ENCODE measurements around the gene KIF16B. TPM values are rescaled to one million over a fixed set of nuclear protein-coding genes. Genes with fewer than 3 reads are reported as not detected.
"Not testable (repeated sequence)": the region's sequence is repeated elsewhere in the genome, so short reads cannot be mapped to it uniquely, and the experiment has no call there.

The KIF16B gene
- polyA plus RNA-seq, 5 donors = 9.8 to 12.6 (median 10.9) TPM

DNA sequence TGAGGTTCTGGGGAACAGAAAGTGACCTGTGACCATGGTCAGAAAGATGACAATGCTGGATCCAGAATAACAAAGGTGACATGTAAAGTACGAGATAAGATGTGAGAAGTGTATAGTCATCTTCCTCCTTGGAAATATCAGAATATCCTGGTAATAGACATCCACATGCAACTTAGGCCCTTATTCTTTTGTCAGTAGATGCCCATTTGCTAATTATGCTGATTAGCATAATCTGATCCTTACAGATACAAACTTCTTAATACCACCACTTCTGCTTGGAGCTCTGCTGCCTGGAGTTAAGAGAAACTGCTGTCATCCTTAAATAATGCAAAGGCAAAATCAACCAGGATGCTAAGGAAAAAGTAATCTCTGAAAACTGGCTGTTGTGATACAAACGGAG is 91.3 kb downstream of the KIF16B start:
- no peak for DNase-seq

DNA sequence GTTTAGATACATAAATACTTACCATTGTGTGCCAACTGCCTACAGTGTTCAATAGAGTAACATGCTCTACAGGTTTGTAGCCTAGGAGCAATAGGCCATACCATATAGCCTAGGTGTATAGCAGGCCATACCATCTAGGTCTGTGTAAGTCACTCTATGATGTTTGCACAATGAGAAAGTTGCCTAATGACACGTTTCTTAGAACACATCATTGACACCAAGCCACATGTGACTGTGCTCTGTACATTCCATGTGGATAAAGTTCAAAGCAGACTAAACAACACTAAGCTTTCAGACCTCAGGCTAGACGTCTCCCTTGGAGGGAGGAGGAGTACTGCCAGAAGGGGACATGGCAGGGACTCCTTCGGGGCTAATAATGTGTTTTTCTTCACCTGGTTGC is 93.6 kb downstream of the KIF16B start:
- no peak for DNase-seq

DNA sequence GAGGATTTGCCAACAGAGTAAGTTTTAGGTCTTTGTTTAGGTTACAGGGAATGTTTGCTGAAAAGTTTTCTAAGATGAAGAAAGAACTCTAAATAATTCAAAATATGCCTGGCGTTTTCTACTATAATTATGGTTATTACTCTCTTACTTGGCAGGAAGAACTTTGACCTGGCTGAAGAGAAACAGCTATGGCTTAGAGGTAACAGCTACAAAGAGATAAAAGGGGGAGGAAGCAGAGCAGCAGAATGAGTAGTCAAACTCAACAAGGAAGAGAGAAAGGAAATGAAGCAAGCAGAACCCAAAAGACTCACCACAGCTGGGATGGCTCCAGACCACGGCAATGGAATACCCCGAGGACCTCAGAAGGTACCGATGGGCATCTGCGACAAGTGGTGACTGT is 95.6 kb downstream of the KIF16B start:
- no peak for DNase-seq

DNA sequence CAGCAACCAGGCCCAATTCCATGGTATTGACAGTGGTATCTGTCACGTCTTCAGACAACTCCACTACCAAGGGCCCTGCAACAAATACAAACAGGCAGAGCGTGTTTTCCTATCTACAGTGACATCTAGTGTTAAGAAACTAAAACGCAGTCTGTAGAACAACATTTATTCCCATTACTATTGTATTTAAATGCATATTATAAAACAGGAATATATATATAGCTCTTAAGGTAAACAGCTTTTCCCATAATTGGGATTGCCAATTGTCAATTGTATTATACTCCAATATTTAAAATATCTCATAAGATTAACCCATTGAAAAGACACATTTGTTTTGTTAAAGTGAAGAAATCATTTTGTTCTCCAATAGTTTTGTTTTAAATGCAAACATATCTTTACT is 97.2 kb downstream of the KIF16B start:
- DNase-seq = peak in 1 of 2 donors; percentile 53

DNA sequence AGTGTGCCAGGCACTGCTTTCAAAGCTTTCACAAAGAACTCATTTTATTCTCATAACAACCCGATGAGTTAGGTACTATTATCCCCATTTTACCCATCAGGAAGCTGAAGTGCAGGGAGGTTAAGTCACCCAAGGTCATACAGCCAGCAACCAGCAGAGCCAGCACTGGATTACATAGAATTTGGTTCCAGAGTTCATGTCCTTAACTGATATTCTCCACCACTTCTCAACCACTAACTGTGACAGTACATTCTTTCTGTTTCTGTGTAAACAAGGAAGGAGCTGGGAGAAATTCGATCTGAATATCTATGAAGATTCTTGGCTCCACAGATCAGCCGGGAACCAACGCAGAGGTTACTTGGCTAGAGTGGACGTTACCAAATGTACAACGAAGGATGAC is 98.0 kb downstream of the KIF16B start:
- no peak for DNase-seq

DNA sequence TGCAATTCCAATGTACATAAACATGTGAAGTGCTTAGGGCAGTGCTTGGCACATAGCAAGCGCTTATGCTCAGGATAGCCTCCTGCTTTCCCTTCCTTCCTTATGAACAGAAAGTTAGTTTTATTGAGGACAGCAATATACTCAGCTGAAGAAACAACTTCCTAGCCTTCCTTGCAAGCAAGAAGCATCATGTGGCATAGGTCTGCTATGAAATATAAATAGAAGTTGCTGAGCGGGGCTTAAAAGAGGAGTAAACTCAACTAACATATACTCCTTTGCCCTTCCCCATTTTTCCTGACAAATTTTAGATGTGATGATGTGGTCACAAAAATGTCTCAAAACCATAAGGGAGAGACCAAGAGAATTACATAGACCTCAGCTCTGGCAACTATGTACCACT is 98.9 kb downstream of the KIF16B start:
- DNase-seq = no peak

DNA sequence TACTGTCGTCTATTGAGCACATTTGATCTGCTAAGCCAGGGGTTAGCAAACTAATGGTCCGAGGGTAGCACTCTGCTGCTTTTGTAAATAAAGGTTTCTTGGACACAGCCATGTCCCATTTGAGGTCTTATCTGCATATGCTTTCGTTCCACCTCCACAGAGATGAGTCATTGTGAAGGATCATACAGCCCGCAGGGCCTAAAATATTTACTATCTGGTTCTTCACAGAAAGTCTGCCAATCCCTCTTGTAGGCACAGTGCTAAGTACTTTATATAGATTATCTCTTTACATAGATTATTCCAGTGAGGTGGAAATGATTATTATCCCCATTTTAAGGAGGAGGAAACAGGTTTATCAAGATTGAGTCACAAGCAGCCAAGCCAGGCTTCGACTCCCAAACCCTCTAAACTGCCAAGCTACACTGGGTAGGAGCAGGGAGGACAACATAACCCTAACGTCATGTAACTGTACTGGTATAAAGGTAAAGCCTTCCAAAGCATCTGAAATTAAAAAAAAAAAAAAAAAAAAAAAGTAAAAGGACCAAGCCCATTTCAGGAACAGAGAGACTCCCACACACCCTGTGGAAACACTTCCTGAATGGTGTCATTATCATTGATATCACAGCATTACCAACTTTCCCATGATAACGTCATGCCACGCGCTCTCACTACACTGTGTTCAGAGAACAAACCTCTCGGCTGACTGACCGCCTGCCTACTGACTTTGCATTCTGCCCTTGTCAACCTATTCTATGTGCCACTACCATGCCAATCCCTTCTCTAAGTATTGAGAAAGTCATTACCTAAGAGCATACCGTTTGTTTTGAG is 101.0 kb downstream of the KIF16B start:
- DNase-seq = no peak

DNA sequence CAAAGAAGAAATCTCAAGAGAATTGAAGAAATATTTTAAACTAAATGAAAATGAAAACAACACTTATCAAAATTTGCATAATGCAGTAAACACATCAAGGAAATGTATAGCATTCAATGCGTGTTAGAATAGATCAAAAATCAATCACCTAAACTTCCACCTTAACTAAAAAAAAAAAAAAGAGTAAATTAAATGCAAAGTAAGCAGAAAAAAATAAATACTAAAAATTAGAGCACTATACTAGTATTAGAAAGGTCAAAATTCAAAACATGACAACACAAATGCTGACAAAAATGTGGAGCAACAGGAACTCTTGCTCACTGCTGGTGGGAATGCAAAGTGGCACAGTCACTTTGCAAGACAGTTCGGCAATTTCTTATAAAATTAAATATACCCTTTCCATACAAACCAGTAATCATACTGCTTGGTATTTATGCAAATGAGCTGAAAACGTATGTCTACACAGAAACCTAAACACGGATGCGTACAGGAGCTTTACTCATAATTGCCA is 103.8 kb downstream of the KIF16B start:
- no peak for DNase-seq

DNA sequence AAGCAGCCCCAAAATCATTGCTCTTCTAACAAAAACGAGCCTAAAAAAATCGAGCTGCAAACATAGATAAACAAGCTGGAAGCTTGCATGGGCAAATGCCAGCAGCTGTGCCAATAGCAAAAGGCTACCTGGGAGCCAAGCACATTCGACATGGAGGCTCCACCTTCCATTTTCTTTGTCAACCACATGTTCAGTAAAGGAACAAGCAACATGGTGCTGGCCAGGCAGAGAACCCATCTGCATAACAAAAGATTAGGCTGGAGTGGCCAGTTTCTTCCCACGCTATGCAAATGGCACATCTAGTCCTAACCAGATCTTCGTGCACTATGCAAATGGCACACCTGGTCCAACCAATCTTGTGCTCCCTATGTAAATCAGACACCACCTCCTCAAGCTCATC is 110.5 kb downstream of the KIF16B start:
- DNase-seq = no peak

DNA sequence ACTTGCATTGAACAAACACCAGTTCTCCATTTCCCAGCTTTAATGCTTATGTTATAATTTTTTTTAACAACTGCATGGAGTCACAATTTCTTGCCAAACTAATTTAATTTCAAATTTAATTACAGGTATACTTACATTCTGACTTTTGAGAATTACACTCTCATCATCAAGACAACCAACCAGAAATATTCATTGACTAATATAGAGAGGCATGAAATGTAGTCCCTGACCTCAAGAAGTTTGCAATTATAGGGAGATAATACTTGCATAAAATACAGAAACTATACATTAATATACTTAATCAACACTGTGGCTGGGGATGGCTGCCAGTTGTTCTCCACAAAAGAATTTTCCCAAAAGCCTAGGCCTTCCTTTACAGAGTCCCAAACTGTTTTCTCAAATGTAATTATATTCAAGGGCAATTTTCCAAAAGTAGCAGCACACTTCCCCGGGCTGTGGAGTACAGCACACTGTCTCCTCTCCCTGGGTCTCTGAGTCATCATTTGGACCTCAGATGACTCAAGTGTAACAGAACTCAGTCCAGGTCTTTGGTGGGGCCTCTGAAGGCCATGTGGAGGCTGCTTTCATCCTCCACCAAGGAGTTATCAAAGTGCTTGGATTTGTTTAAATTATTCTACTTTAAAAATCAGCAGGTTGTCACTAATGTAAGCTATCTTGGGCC is 114.1 kb downstream of the KIF16B start:
- no peak for DNase-seq

DNA sequence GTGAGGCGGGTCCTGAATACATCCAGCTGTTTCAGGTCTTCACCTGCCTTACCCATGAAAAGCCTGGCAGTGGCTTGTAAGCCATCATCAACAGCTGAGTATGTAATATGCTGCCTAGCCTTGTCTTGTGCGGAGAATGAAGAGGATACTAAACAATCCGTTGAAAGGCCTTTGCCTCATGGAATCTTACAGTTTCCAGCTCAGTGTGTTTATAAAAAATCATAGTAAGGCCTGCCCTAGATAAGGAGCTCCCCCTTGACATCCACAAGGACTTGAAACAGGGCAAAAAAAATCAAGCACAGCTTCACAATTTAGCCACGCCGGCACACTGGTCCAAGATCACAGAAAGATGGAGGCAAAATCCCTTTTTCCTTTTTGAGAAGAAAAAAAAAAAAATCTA is 115.7 kb downstream of the KIF16B start:
- DNase-seq = no peak

DNA sequence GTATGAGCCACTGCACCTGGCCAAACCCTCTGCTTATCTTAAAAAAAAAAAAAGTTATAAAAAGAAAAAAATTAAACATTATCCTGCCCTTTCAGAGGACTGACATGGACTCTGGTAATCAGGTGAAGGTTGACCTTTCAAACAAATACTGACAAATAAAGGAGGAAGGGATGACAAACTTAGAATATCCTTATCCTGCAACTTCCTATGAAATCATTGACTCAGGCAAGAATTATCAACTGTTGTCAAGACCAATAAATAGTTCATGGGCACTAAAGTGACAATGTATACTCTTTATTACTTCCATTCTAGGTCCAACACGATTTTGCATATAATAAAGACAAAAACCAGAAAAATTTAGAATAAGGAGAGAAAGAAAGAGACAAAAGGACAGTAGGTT is 117.9 kb downstream of the KIF16B start:
- no peak for DNase-seq

DNA sequence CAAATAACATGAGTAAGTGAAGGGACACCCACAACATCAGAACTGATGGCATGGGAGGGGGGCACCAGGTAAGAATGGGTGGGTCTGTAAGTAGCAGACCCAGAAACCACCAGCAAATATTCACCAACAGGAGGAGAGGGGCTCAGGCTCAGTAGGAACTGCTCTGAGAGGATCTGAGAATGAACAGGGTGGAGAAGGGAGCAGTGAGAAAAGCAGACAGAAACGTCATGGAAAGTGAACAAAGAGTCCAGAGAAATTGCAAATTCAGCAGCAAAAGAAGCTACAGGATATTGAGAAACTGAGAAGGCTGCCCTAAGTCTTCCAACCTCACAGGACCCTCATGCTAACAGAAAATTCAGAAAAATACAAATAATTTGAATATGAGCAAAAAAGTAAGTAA is 121.3 kb downstream of the KIF16B start:
- DNase-seq = no peak

DNA sequence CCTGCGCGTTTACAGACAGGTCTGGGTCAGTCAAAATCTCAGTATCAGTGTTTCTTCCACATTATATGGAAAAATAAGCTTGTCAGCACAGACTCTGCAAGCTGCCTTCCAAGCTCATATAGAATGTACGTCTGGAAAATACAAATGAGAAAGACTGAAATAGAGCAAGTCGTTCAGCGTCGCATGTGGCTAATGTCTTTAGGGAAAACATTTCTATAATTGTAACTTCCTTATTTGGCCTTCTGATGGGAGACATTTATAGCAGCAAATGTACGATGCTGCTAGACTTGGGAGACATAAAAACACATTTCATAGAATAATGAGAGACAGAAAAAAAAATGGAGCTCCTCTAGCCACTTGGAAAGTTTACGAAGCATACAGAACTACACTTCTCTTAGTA is 122.2 kb downstream of the KIF16B start:
- no peak for DNase-seq

DNA sequence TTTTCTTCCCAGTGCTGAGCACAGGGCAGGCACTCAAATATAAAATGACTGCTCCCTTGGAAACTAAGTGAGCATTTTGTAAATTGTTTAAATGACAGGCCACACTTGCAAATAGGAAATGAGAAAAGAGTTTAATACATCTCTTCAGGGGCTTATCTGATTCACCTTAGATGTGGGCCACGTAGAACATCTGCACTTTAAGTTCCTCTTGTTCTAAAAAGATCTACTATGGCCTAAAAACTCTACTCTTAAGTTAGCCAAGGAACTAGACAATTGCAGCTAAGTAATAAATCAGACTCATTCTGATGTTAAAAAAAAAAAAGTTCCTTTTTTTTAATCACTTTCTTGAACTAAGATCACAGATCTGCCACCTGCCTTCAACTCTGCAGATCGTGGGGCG is 126.3 kb downstream of the KIF16B start:
- DNase-seq = no peak

DNA sequence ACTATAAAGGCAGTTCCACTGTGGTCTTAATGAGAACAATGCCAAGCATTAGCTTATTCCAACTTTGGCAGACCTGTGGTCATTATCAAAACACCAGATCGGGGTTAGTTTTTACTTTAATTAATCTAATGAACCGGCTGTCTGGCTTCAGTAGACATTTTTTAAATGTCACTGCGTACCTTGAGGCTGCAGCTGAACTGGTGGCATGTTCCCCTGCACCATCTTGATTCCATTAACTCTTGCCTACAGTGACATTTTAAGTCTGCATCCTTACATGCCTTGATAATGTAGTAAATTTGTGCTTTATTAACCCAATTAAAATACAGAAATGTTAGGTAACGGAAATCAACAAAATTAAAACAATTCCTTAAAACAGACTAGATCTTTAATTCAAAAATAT is 127.0 kb downstream of the KIF16B start:
- DNase-seq = no peak

DNA sequence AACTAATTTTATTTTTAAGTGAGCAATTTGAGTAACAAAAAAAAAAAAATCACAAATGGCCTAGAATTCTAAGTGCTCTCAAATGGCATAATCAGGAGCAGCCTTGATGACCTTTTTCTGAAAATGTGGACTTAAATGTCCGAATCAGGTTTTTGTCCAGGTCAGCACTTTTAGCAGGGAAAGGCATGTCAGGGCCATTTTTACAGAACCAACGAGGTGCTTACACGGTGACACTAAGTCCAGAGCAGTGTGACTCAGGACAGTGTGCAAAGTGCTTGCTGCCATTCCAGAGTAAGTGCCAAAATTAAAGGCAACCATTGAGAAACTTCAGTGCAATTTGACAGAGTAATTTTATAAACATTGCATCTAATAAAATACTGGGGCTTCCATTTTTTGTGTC is 127.8 kb downstream of the KIF16B start:
- no peak for DNase-seq

DNA sequence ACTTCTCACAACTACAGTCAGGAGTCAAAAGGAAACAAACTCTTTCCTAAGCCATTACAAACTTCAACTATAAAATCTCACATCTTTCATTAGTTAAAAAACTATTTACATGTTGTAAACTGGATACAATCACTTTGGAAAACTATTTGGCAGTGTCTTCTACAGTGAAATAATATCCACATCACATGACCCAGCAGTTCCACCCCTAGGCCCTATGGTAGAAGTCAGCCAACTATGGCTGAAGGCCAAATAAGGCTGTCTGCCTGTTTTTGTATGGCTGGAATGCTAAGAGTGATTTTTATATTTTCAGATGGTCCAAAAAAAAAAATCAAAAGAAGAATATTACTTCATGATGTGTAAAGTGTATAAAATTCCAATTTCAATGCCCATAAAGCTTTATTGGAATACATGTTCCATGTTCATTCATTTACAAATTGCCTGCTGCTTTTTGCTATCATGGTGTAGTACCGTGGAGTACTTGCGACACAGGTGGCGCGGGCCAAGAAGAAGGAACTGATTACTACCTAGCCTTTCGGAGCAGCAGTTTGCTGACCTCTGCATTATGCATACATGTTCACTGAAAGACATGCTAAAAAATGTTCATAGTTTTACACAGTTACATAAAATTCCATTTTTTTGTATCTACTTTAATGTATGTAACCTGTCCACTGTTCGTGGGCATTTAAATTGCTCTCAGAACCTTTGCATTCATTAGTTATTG is 129.0 kb downstream of the KIF16B start:
- DNase-seq = peak; percentile 51 to 58

DNA sequence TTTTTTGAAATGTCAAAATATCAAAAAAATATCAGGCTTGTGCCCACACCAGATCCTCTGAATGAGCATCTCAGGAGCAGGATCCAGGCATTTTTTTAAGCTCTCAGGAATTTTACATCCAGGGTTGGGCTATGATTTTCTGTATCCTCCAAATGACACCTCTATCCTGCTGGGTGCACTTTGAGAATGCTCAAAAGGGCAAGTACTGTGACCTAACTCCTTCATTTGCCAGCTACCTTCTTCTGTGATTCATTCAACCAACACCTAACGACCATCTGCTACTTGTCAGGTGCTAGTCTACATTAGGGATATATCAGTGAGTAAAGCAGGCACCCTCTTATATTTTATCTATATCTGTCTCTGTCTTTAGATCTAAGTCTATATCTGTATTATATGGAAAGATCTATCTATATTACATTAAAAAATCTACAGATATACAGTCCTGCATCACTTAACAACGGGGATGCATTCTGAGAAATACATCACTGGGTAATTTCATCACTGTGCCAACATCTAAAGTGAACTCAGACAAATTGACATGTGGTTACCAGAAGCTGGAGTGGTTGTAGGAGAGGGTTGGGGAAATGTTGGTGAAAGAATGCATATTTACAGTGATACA is 131.6 kb downstream of the KIF16B start:
- DNase-seq = no peak

DNA sequence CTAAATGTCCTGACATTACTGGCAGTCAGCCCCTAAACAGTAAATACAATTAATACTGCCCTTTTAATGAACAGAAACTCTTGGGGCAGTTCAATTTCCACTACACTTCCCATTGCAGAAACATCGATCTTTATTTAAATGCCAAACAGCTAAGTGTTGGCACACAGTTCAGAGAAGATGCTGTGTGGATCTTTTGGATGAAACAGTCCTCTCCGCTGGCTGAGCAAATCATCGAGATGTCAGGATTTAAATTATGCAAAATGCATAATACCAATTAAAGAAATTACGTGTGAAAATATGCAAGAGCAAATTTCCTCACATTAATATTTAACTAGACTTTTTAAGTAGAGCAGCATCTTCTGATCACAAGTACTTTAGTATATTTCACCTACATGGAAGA is 132.6 kb downstream of the KIF16B start:
- no peak for DNase-seq

DNA sequence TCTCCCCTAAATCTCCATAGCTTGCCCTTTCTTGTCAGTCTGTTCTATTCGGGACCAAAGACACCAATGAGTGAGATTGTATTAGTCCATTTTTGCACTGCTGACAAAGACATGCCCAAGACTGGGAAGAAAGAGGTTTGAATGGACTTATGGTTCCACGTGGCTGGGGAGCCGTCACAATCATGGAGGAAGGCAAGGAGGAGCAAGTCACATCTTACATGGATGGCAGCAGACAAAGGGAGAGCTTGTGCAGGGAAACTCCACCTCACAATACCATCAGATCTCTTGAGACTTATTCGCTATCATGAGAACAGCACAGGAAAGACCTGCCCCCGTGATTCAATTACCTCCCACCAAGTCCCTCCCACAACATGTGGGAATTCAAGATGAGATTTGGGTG is 133.7 kb downstream of the KIF16B start:
- DNase-seq = not testable (repeated sequence)

DNA sequence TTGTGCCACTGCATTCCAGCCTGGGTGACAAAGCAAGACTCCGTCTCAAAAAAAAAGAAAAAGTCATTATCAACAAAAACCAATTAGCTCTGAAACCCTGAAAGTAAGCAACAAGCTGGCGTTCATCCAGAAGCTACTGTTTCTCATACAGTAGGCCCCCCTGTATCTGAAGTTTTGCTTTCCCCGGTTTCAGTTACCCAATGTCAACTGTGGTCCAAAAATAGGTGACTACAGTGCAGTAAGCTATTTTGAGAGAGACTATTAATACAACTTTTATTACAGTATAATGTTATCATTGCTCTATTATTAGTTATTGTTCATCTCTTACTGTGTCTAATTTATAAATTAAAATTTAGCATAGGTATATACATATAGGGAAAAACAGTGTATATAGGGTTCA is 135.1 kb downstream of the KIF16B start:
- no peak for DNase-seq

Data from right lung (tissue), 5 donors.